HL-60/S4 (cell line): ENCODE results near the gene SRRM2.

Experiments
- in situ Hi-C: fragments of 300-500 bp; cut with MboI; formaldehyde crosslinking; loops from 2 replicates; pipeline ENCODE4 v1.14.3; 2022; ENCODE audit warnings: low sequenced_read_pairs

The SRRM2 gene

GRCh38 chr16:2787961-2788360, 35.5 kb downstream of the SRRM2 start:
- in situ Hi-C loops: no loop called here

DNA sequence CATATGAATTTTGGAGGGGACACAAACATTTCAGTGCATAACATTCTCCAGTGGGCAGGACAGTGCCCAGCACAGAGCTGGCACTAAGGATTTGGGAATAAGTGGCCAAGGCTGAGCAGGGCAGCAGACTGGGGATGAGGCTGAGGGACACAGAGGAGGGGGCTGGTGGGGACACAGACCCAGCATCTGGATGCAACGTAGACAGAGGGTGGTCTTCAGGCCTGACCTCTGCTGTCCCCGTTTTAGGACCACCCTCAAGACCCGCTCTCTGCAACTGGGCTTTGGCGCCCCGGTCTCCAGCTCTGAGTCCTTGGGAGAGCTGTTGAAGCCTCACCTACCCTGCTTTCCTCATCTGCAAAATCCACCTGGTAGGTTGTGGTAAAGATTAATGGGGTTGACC, 38.2 kb downstream of the SRRM2 start:
- in situ Hi-C loops: no loop called here

- in situ Hi-C loops: no loop called here
Measured at GRCh38 chr16:2791174-2791573, 38.7 kb downstream of the SRRM2 start.

DNA sequence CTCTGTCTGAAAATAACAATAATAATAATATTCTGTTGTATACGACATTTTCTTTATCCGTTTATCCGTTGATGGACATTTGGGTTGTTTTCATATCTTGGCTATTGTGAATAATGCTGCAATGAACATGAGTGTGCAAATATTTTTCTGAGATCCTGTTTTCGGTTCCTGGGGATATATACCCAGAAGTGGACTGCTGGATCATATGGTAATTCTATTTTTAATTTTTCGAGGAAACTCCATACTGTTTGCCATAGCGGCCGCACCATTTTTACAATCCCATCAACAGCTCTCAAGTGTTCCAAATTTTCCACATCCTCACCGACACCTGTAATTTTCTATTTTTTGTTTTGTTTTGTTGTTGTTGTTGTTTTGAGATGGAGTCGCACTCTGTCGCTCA, 40.5 kb downstream of the SRRM2 start:
- in situ Hi-C loops: no loop called here

DNA sequence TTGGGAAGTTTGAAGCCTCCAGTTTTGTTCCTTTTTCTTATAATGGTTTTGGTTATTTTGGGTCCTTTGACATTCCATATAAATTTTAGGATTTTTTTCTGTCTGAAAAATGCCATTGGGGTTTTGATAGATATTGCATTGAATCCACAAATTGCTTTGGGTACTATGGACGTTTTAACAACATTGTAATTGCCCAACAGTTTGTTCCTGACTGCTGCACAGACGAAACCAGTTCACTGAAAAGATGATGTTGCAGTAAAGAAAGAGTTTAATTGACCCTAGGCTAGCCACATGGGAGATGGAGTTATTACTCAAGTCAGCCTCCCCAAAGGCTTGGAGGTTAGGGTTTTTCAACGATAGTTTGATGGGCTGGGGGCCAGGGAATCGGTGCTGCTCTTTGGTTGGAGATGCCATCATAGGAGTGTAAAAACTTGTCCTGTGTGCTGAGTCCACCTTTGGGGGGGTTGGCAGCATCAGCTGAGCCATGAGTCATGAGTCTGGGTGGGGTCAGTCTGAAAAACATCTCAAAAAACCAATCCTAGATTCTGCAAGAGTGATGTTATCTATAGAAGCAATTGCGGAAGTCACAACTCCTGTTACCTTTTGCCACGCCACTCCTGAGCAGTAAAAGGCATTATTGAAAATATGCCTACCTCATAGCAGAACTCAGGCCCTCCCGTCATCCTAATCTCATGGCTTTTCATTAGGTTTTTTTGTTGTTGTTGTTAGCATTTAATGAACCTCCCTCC, 43.1 kb downstream of the SRRM2 start:
- in situ Hi-C loops: no loop called here

- in situ Hi-C loops: no loop called here
Measured at GRCh38 chr16:2798723-2799204, 46.3 kb downstream of the SRRM2 start.

DNA sequence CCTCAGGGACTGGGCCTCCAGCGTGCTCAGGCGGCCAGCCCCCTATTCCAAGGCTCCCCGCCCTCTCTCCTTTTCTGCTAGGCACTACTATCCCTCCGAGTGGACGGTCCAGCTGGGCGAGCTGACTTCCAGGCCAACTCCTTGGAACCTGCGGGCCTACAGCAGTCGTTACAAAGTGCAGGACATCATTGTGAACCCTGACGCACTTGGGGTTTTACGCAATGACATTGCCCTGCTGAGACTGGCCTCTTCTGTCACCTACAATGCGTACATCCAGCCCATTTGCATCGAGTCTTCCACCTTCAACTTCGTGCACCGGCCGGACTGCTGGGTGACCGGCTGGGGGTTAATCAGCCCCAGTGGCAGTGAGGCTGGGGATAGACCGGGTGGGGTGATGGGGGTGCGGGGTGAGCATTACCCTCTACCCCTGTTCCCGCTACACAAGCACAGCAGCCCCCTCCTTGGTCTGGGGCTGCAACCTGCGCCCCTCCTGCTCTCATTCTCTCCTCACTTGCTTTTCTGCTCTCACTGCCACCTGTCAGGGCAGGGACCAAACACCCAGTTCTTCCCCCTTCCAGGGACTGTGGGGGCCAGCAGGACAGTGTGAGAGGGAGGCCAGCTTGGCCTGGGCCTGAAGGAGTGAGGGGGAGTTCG, 46.9 kb downstream of the SRRM2 start:
- in situ Hi-C loops: no loop called here

DNA sequence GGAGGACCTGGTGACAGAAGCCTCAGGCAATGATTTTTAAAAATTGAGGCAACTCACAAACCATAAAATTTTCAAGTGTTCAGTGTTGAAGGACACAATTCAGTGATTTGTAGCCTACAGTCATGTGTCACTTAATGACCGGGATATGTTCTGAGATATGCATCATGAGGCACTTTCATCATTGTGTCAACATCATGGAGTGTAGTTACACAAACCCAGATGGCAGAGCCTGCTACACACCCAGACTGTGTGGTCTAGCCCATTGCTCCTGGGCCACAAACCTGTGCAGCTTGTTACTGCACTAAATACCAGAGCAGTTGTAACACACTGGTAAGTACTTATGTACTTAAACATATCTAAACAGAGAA, 47.4 kb downstream of the SRRM2 start:
- in situ Hi-C loops: no loop called here

- in situ Hi-C loops: no loop called here
Measured at GRCh38 chr16:2803545-2804195, 51.2 kb downstream of the SRRM2 start.

DNA sequence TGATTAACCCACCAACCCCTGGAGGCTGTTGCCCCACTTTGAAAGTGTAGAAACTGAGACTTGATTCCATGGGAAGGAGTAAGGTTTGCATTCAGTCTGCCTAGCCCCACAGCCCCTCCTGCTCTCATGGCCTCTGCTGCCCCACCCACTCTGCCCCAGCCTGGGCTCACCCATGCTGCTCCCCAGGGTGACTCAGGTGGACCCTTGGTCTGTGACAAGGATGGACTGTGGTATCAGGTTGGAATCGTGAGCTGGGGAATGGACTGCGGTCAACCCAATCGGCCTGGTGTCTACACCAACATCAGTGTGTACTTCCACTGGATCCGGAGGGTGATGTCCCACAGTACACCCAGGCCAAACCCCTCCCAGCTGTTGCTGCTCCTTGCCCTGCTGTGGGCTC, 52.3 kb downstream of the SRRM2 start:
- in situ Hi-C loops: no loop called here

- in situ Hi-C loops: no loop called here
Measured at GRCh38 chr16:2806286-2806685, 53.8 kb downstream of the SRRM2 start.

- in situ Hi-C loops: no loop called here
Measured at GRCh38 chr16:2808181-2808580, 55.7 kb downstream of the SRRM2 start.

GRCh38 chr16:2809149-2809760, 56.8 kb downstream of the SRRM2 start:
- in situ Hi-C loops: no loop called here

DNA sequence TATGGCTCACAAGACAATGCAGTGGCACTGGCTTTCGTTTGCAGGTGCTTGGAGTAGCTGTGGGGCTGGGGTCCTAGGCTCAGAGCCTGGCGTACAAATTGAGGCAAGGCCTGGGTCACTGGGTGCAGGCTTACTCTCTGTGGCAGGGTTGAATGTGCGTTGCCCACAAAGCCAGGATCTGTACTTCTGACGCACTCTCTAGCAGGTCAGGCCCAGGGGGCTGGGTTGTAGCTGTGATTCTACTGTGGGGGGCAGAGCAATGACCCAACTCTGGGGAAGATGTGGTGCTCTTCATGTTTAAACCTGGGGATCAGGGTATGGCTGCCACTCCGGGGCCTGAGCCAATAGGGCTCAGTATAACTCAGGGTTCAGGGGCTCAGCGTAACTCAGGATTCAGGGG, 58.2 kb downstream of the SRRM2 start:
- in situ Hi-C loops: no loop called here

DNA sequence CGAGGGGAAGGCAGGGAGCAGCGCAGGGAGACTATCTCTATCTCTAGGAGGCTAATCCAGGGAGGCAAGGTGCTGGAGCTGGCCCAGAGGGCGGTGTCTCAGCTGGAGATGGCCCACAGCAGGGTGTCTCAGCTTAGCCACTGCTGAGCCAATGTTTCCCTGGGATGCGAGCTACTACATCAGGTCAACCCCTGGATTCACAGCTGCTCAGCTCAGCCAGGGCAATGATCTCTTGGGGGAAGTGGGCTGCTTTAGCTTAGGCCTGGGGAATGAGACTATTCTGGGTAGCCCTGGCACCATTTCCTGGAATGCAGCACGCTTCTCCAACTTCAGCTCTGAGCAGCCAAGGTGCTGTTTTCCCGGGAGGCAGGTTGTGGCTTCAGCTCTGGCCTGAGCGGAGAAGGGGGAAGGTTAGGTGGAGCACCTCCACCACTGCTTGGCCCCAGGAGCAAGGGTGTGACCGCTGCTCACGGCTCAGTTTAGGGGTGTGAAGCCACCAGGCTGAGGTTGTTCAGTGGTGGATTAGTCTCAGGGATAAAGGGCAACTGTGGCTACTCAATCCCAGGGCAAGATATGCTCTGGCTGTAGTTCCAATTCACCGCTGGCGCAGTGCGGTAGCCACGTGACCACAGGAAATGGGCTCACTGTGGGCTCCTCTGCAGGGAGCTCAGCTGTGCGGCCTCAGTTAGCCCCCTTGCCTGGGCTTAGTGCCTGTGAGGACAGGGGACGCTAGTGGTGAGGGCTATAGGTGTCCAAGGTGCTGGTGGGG, 59.4 kb downstream of the SRRM2 start:
- in situ Hi-C loops: no loop called here

- in situ Hi-C loops: no loop called here
Measured at GRCh38 chr16:2813771-2814221, 61.4 kb downstream of the SRRM2 start.

GRCh38 chr16:2814551-2815298, 62.3 kb downstream of the SRRM2 start:
- in situ Hi-C loops: no loop called here

GRCh38 chr16:2815299-2815771, 62.9 kb downstream of the SRRM2 start:
- in situ Hi-C loops: no loop called here

- in situ Hi-C loops: no loop called here
Measured at GRCh38 chr16:2816751-2817339, 64.4 kb downstream of the SRRM2 start, which contains the start of gene PRSS21. Gene PRSS21 (plus strand): TSS chr16:2817237. CDS start chr16:2817269, 32 bp downstream.
